ENCODE results near the gene MED9.

DNA sequence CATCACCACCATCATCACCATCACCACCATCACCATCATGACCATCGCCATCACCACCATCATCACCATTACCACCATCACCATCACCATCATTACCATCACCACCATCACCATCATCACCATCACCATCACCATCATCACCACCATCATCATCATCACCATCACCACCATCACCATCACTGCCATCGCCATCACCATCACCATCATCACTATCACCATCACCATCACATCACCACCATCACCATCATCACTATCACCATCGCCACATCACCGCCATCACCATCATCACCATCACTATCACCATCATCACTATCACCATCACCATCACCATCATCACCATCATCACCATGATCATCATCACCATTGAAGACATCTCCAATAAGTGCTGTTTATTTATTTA, 16.8 kb upstream of the MED9 start:
- no peak for TF ChIP-seq POLR2A (conservative IDR thresholded peaks at IDR 0.05)
- TF ChIP-seq POLR2AphosphoS5 (IDR thresholded peaks at IDR 0.05; ENCODE audit: control insufficient read depth, insufficient read depth, low read depth, low read length), result no peak
- no peak for TF ChIP-seq MEF2D (tag; conservative IDR thresholded peaks at IDR 0.05; ENCODE audit: low read depth)
- TF ChIP-seq SP2 (IDR thresholded peaks at IDR 0.05; ENCODE audit: extremely low read depth, low read depth, low read length, poor library complexity, severe bottlenecking), result no peak
- TF ChIP-seq, protein P1, sequence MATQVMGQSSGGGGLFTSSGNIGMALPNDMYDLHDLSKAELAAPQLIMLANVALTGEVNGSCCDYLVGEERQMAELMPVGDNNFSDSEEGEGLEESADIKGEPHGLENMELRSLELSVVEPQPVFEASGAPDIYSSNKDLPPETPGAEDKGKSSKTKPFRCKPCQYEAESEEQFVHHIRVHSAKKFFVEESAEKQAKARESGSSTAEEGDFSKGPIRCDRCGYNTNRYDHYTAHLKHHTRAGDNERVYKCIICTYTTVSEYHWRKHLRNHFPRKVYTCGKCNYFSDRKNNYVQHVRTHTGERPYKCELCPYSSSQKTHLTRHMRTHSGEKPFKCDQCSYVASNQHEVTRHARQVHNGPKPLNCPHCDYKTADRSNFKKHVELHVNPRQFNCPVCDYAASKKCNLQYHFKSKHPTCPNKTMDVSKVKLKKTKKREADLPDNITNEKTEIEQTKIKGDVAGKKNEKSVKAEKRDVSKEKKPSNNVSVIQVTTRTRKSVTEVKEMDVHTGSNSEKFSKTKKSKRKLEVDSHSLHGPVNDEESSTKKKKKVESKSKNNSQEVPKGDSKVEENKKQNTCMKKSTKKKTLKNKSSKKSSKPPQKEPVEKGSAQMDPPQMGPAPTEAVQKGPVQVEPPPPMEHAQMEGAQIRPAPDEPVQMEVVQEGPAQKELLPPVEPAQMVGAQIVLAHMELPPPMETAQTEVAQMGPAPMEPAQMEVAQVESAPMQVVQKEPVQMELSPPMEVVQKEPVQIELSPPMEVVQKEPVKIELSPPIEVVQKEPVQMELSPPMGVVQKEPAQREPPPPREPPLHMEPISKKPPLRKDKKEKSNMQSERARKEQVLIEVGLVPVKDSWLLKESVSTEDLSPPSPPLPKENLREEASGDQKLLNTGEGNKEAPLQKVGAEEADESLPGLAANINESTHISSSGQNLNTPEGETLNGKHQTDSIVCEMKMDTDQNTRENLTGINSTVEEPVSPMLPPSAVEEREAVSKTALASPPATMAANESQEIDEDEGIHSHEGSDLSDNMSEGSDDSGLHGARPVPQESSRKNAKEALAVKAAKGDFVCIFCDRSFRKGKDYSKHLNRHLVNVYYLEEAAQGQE (IDR thresholded peaks at IDR 0.05; ENCODE audit: borderline replicate concordance), result no peak
- TF ChIP-seq, protein P1 (CRISPR knock-in tag; IDR thresholded peaks at IDR 0.05; ENCODE audit: low read depth), result no peak
- TF ChIP-seq, protein P2, sequence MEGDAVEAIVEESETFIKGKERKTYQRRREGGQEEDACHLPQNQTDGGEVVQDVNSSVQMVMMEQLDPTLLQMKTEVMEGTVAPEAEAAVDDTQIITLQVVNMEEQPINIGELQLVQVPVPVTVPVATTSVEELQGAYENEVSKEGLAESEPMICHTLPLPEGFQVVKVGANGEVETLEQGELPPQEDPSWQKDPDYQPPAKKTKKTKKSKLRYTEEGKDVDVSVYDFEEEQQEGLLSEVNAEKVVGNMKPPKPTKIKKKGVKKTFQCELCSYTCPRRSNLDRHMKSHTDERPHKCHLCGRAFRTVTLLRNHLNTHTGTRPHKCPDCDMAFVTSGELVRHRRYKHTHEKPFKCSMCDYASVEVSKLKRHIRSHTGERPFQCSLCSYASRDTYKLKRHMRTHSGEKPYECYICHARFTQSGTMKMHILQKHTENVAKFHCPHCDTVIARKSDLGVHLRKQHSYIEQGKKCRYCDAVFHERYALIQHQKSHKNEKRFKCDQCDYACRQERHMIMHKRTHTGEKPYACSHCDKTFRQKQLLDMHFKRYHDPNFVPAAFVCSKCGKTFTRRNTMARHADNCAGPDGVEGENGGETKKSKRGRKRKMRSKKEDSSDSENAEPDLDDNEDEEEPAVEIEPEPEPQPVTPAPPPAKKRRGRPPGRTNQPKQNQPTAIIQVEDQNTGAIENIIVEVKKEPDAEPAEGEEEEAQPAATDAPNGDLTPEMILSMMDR (IDR thresholded peaks at IDR 0.05 in 2 of 3, conservative IDR thresholded peaks at IDR 0.05 in 1 of 3; ENCODE audit: insufficient read depth in 2 of 3, low read depth in 1 of 3, low read length in 3 of 3), result no peak
- TF ChIP-seq MYC (IDR thresholded peaks at IDR 0.05; ENCODE audit: low read depth, low read length), result no peak
- TF ChIP-seq MYC (CRISPR knock-in tag; IDR thresholded peaks at IDR 0.05; ENCODE audit: borderline replicate concordance, low read depth), result no peak
- TF ChIP-seq, protein P3, sequence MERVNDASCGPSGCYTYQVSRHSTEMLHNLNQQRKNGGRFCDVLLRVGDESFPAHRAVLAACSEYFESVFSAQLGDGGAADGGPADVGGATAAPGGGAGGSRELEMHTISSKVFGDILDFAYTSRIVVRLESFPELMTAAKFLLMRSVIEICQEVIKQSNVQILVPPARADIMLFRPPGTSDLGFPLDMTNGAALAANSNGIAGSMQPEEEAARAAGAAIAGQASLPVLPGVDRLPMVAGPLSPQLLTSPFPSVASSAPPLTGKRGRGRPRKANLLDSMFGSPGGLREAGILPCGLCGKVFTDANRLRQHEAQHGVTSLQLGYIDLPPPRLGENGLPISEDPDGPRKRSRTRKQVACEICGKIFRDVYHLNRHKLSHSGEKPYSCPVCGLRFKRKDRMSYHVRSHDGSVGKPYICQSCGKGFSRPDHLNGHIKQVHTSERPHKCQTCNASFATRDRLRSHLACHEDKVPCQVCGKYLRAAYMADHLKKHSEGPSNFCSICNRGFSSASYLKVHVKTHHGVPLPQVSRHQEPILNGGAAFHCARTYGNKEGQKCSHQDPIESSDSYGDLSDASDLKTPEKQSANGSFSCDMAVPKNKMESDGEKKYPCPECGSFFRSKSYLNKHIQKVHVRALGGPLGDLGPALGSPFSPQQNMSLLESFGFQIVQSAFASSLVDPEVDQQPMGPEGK (CRISPR knock-in tag; IDR thresholded peaks at IDR 0.05; ENCODE audit: borderline replicate concordance), result no peak
- no peak for TF ChIP-seq ZNF589 (CRISPR knock-in tag; IDR thresholded peaks at IDR 0.05; ENCODE audit: low read depth)
- no peak for TF ChIP-seq ZNF41 (CRISPR knock-in tag; conservative IDR thresholded peaks at IDR 0.05)
- no peak for TF ChIP-seq ZNF274 (IDR thresholded peaks at IDR 0.05; ENCODE audit: borderline replicate concordance, low read depth, low read length)

Data from K562 (cell line).